ENCODE results near the gene CD36. TPM values are rescaled to one million over a fixed set of nuclear protein-coding genes. Genes with fewer than 3 reads are reported as not detected.

Gene CD36
- total RNA-seq, 2 donors from 2014 or later: 8.7 to 26.5 TPM

DNA sequence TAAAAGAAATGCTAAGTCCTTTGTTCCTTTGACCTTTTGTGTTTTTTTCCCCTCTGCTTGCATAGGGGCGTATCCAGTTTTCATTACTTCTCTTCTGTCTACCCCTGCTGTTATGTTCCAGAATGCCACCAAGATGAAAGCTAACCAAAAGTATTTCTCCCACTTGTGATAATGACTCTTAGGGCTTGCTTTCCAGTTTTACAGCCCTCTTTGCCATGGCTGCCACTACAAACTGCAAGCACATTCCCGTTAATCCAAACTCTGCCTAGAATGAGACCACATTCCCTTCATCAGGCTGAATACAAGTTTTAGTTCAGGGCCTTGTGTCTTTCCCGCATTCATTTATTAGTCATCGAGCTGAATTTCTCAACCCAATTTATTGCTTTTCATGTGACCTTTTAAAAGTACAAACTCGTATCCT, 23.6 kb upstream of the CD36 start:
- DNase-seq: no peak

DNA sequence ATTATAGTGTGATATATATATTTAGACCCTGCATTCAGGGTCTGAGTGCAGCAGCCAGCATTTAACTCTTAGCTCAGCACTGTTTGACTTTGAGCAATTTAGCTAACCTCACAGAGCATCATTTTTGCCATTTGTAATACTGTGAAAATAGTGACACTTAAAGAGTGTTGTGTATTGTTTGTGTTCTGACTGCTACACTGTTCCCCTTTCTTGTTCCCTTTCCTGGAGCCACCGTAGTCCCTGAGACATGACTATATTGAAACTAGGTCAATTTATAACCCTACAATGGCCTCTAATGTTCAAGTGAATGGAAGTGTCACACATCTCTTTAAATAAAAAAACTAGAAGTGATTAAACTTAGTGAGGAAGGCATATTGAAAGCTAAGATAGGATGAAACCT, 20.3 kb upstream of the CD36 start:
- TF ChIP-seq, protein P1, sequence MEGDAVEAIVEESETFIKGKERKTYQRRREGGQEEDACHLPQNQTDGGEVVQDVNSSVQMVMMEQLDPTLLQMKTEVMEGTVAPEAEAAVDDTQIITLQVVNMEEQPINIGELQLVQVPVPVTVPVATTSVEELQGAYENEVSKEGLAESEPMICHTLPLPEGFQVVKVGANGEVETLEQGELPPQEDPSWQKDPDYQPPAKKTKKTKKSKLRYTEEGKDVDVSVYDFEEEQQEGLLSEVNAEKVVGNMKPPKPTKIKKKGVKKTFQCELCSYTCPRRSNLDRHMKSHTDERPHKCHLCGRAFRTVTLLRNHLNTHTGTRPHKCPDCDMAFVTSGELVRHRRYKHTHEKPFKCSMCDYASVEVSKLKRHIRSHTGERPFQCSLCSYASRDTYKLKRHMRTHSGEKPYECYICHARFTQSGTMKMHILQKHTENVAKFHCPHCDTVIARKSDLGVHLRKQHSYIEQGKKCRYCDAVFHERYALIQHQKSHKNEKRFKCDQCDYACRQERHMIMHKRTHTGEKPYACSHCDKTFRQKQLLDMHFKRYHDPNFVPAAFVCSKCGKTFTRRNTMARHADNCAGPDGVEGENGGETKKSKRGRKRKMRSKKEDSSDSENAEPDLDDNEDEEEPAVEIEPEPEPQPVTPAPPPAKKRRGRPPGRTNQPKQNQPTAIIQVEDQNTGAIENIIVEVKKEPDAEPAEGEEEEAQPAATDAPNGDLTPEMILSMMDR (IDR thresholded peaks at IDR 0.05): no peak
- no peaks in the 10 kb centered on the region for H3K4me1 ChIP-seq
- H3K4me3 ChIP-seq: no peak overlapping the region
- H3K9ac ChIP-seq (ENCODE audit: low read depth in 2 of 2, low read length in 2 of 2): no peak overlapping the region
- intact Hi-C loops (cut with DNase I): no loop called here
- no peaks in the 10 kb centered on the region for H3K36me3 ChIP-seq
- DNase-seq: no peak
- H3K27me3 ChIP-seq: no peaks in the 10 kb centered on the region
- no peaks in the 10 kb centered on the region for H3K9me3 ChIP-seq
- H3K27ac ChIP-seq: no peak overlapping the region

More for the DNA sequence above, 23.6 kb upstream of the CD36 start:
- Histone ChIP-seq H3K4me1 (no peaks in the 10 kb centered on the region), H3K4me3 (no peak overlapping the region), H3K9ac (ENCODE audit: low read depth in 2 of 2, low read length in 2 of 2) (no peak overlapping the region), H3K27ac (no peak overlapping the region), H3K36me3 (no peaks in the 10 kb centered on the region), H3K9me3 (no peaks in the 10 kb centered on the region), H3K27me3 (no peaks in the 10 kb centered on the region)
- intact Hi-C loops (cut with DNase I): no loop called here
- TF ChIP-seq, protein P1 (IDR thresholded peaks at IDR 0.05): no peak

DNA sequence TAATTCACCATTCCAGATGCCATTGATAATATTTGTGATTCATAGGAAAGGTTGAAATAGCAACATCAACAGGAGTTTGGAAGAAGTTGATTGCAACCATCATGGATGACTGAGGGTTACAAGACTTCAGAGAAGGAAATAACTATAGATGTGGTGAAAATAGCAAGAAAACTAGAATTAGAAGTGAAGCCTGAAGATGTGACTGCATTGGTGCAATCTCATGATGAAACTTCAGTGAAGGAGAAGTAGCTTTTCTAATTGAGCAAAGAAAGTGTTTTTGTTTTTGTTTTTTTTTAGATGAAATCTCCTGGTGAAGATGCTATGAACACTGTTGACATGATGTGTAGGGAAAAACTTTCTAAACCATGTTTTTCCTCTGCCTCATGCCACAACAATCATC, 18.7 kb upstream of the CD36 start:
- Histone ChIP-seq H3K36me3 (no peaks in the 10 kb centered on the region), H3K4me1 (no peaks in the 10 kb centered on the region), H3K4me3 (no peak overlapping the region), H3K9me3 (no peaks in the 10 kb centered on the region), H3K9ac (ENCODE audit: low read depth in 2 of 2, low read length in 2 of 2) (no peak overlapping the region), H3K27me3 (no peaks in the 10 kb centered on the region), H3K27ac (no peak overlapping the region)
- DNase-seq: no peak
- TF ChIP-seq, protein P1 (IDR thresholded peaks at IDR 0.05): no peak
- intact Hi-C loops (cut with DNase I): no loop called here

DNA sequence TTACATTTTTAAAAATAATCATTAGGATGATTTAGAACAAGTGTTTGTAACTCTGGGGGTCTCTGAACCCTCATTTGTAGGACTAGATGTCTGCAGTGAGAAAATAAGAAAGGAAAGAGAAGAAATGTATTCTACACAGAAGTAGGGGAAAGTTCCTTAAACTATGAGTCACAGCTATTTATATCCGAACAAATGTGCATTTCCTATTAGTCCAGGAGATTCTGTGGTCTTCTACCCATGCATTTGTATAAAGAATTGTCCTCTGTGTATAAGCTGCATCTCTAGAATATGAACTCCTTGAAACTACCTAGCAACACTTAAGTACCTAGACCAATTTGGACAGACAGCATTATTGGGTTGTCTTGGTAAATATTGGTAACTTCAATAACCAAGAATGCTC, 15.9 kb upstream of the CD36 start:
- H3K27ac ChIP-seq: no peak overlapping the region
- H3K4me3 ChIP-seq: no peak overlapping the region
- intact Hi-C loops (cut with DNase I): no loop called here
- no peak for DNase-seq
- TF ChIP-seq, protein P1 (IDR thresholded peaks at IDR 0.05): no peak
- H3K27me3 ChIP-seq: no peaks in the 10 kb centered on the region
- H3K9me3 ChIP-seq: no peaks in the 10 kb centered on the region
- no peaks in the 10 kb centered on the region for H3K4me1 ChIP-seq
- H3K36me3 ChIP-seq: no peaks in the 10 kb centered on the region
- no peak overlapping the region for H3K9ac ChIP-seq (ENCODE audit: low read depth in 2 of 2, low read length in 2 of 2)

DNA sequence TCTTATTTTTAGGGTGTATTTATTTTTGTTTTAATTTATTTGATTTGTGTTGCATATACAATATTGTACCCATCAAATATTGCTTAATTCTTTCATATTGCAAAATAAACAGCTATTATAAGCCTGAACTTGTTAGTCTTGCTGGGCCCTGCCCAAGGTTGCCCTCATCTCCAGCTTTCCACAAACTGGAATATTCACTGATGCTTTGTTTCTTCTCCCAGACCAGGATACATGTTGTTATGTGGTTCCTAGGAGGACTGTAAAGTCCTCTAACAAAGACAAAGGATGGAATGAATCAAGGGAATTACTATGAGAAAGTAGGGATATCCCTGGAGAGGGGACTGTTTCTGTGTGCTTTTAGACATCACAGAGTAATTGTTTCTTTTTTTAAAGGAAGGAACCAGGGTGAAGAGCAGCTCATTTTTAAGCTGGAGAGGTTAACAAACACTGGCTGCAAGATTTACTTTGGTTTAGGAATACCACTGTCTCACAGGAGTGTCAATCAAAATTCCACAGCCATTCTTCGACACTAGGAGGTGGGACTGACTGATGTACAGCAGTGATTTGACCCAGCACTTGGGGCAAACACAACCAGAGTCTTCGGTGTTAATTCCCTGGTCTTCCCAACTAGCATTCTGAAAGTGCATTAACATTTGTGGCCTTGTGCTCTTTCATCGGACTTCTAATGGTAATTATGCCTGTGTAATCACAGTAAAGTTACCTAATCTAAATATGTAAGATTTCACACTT, 14.8 kb upstream of the CD36 start:
- intact Hi-C loops (cut with DNase I): no loop called here
- H3K9ac ChIP-seq (ENCODE audit: low read depth in 2 of 2, low read length in 2 of 2): no peak overlapping the region
- TF ChIP-seq, protein P1 (IDR thresholded peaks at IDR 0.05): no peak

More for the DNA sequence above, 14.8 kb upstream of the CD36 start:
- no peaks in the 10 kb centered on the region for H3K27me3 ChIP-seq
- H3K36me3 ChIP-seq: no peaks in the 10 kb centered on the region
- no peak overlapping the region for H3K4me3 ChIP-seq
- no peaks in the 10 kb centered on the region for H3K9me3 ChIP-seq
- no peaks in the 10 kb centered on the region for H3K4me1 ChIP-seq
- H3K27ac ChIP-seq: no peak overlapping the region
- DNase-seq: no peak

All from colonic mucosa (tissue), 4 donors.